CD4-positive, alpha-beta T cell (primary cell): Measurements from ENCODE around the gene NXN. TPM values are rescaled to one million over a fixed set of nuclear protein-coding genes. Genes with fewer than 3 reads are reported as not detected.

ENCODE experiments used
- ATAC-seq: fragments of 200-7000 bp; cut with Tn5 transposase; one replicate; pipeline ENCODE4 v1.10.0; 2022; ENCODE audit warnings: mild to moderate bottlenecking; ENCODE audit not compliant: poor library complexity
- CTCF ChIA-PET: fragments of 350-600 bp; sonication (Branson Sonifier 250); formaldehyde crosslinking; loops from one replicate; lab custom pipeline; 2021; ENCODE audit warnings: antibody characterized with exemption, inconsistent platforms; lab: Charles Lee
- POLR2A ChIA-PET: fragments of 350-600 bp; sonication (Branson Sonifier 250); formaldehyde crosslinking; loops from one replicate; lab custom pipeline; 2021; ENCODE audit warnings: antibody characterized with exemption, inconsistent platforms; lab: Charles Lee
- DNase-seq, 14 experiments: peaks; one replicate each; pipeline ENCODE4 v3.0.0-alpha.2; 2013 to 2020; ENCODE audit warnings: mixed read lengths in 2 of 14
- H3K27ac ChIP-seq, 2 donors: one replicate each; pipeline versions ENCODE4 v1.5.1 to v1.7.0; 2013; ENCODE audit warnings: low read length in 2 of 2, low read depth in 1 of 2, mild to moderate bottlenecking in 1 of 2
- H3K27me3 ChIP-seq, 2 experiments: 1 replicate in 1 of 2; 2 replicates in 1 of 2; pipeline versions ENCODE4 v1.6.1 to v1.7.0; 2013; ENCODE audit warnings: low read length in 2 of 2, control low read depth in 1 of 2, mild to moderate bottlenecking in 1 of 2, moderate library complexity in 1 of 2; ENCODE audit not compliant: insufficient read depth in 2 of 2, control insufficient read depth in 1 of 2
- H3K36me3 ChIP-seq: one replicate; pipeline ENCODE4 v1.6.1; 2013; ENCODE audit warnings: low read length, control low read depth; ENCODE audit not compliant: insufficient read depth
- H3K4me1 ChIP-seq: one replicate; pipeline ENCODE4 v1.6.1; 2013; ENCODE audit warnings: low read length, control low read depth; ENCODE audit not compliant: insufficient read depth
- H3K4me3 ChIP-seq: one replicate; pipeline ENCODE4 v1.5.1; 2013; ENCODE audit warnings: mild to moderate bottlenecking, low read length, moderate library complexity
- H3K9me3 ChIP-seq, 2 experiments: 1 replicate in 1 of 2; 2 replicates in 1 of 2; pipeline versions ENCODE4 v1.6.1 to v1.7.0; 2013; ENCODE audit warnings: low read length in 2 of 2, mild to moderate bottlenecking in 2 of 2, control low read depth in 1 of 2, moderate library complexity in 1 of 2; ENCODE audit not compliant: control insufficient read depth in 1 of 2, insufficient read depth in 1 of 2
- H3K27ac Mint-ChIP-seq: one replicate; pipeline ENCODE4 v1.8.0; 2020; ENCODE audit warnings: mixed read lengths
- H3K27me3 Mint-ChIP-seq: one replicate; pipeline ENCODE4 v1.8.0; 2021; ENCODE audit warnings: mixed read lengths
- H3K36me3 Mint-ChIP-seq: one replicate; pipeline ENCODE4 v1.8.0; 2021; ENCODE audit warnings: low read depth, mixed read lengths
- H3K4me1 Mint-ChIP-seq: one replicate; pipeline ENCODE4 v1.8.0; 2021; ENCODE audit warnings: low read depth, mixed read lengths
- H3K4me3 Mint-ChIP-seq: one replicate; pipeline ENCODE4 v1.8.0; 2020; ENCODE audit warnings: mild to moderate bottlenecking, mixed read lengths
- H3K9me3 Mint-ChIP-seq: one replicate; pipeline ENCODE4 v1.8.0; 2020; ENCODE audit warnings: mixed read lengths
- intact Hi-C, 2 experiments: fragments of 100-400 bp; cut with DNase I in 1 of 2; cut with micrococcal nuclease in 1 of 2; formaldehyde crosslinking; loops; one replicate each; pipeline versions ENCODE4 v1.15.1 to v1.9.0; 2023 to 2025; cut with DNase I, micrococcal nuclease
- total RNA-seq, 174 experiments: library from RNA in 2 of 174; stranded (reverse) in 2 of 174; gene quantifications; one replicate each; pipeline ENCODE4 v1.2.3 and lab custom pipeline; 2021 to 2026
- TF ChIP-seq, protein P1 (sequence below): fragments of 200-600 bp; IDR thresholded peaks from one replicate; pipeline ENCODE4 v1.8.0; 2022; ENCODE audit warnings: antibody characterized with exemption, mild to moderate bottlenecking

The NXN gene
- total RNA-seq, 2 experiments from 2014 or later = 0.80 to 0.98 TPM

GRCh38 chr17:795721-796120 lies 183.9 kb downstream of the NXN start:
- Mint-ChIP-seq H3K4me1 (peaks cover 6% of the 10 kb centered on the region), H3K9me3 (no peaks in the 10 kb centered on the region), H3K4me3 (no peak overlapping the region), H3K27ac (no peak overlapping the region), H3K36me3 (peaks cover 33% of the 10 kb centered on the region), H3K27me3 (no peaks in the 10 kb centered on the region)
- ATAC-seq (no peak), DNase-seq (no peak)
- no peak overlapping the region for H3K4me3 ChIP-seq
- H3K9me3 ChIP-seq = no peaks in the 10 kb centered on the region
- ChIA-PET CTCF (interaction anchor here (2.2 to 3.2 kb wide), 3 partner anchors 13 to 201 kb away, joined by 9 to 19 read pairs (median 16); partner anchors contain the start of genes GLOD4, MRM3 and TIMM22), POLR2A (interaction anchor here (1.1 kb wide), 1 partner anchor 201 kb away, joined by 5 read pairs; no protein-coding TSS in a partner anchor)
- intact Hi-C loops = loop anchor here (1.0 to 2.0 kb wide), 2 partner anchors 186 to 261 kb away; no protein-coding TSS in a partner anchor
- TF ChIP-seq, protein P1, sequence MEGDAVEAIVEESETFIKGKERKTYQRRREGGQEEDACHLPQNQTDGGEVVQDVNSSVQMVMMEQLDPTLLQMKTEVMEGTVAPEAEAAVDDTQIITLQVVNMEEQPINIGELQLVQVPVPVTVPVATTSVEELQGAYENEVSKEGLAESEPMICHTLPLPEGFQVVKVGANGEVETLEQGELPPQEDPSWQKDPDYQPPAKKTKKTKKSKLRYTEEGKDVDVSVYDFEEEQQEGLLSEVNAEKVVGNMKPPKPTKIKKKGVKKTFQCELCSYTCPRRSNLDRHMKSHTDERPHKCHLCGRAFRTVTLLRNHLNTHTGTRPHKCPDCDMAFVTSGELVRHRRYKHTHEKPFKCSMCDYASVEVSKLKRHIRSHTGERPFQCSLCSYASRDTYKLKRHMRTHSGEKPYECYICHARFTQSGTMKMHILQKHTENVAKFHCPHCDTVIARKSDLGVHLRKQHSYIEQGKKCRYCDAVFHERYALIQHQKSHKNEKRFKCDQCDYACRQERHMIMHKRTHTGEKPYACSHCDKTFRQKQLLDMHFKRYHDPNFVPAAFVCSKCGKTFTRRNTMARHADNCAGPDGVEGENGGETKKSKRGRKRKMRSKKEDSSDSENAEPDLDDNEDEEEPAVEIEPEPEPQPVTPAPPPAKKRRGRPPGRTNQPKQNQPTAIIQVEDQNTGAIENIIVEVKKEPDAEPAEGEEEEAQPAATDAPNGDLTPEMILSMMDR = no peak
- no peak overlapping the region for H3K27ac ChIP-seq
- H3K4me1 ChIP-seq = peaks cover 8% of the 10 kb centered on the region
- no peaks in the 10 kb centered on the region for H3K27me3 ChIP-seq
- peaks cover 19% of the 10 kb centered on the region for H3K36me3 ChIP-seq

DNA sequence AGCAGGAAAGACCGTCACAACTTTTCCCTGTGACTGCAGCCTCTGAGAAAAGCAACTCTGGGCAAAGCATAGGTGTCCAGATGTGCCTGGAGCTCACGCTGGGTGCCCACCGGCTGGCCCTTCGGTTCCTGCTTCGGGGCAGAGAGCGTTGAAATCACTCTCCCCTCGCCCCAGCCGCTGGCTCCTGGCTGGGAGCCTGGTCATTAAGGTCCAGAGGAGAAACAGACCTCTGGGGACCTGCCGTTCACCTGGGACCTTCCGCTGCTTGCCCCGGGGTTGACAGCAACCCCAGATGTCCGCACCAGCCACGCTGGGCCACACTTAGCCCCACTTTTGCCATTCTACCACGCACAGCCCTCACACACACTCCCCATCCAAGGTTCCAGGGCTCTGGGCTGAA lies 184.3 kb downstream of the NXN start:
- Histone ChIP-seq H3K36me3 (peaks cover 21% of the 10 kb centered on the region), H3K27ac (no peak overlapping the region), H3K9me3 (no peaks in the 10 kb centered on the region), H3K27me3 (no peaks in the 10 kb centered on the region), H3K4me1 (peaks cover 8% of the 10 kb centered on the region), H3K4me3 (no peak overlapping the region)
- ChIA-PET POLR2A (interaction anchor here (1.1 to 1.5 kb wide), 2 partner anchors 186 to 201 kb away, joined by 5 read pairs; no protein-coding TSS in a partner anchor), CTCF (interaction anchor here (1.0 to 3.2 kb wide), 5 partner anchors 13 to 205 kb away, joined by 3 to 19 read pairs (median 9); partner anchors contain the start of genes GLOD4, MRM3 and TIMM22)
- TF ChIP-seq, protein P1 = no peak
- Mint-ChIP-seq H3K27me3 (no peaks in the 10 kb centered on the region), H3K4me3 (no peak overlapping the region), H3K9me3 (no peaks in the 10 kb centered on the region), H3K4me1 (peaks cover 6% of the 10 kb centered on the region), H3K36me3 (peaks cover 34% of the 10 kb centered on the region), H3K27ac (no peak overlapping the region)
- DNase-seq = no peak
- ATAC-seq = no peak
- intact Hi-C loops = loop anchor here (1.0 to 2.0 kb wide), 2 partner anchors 186 to 262 kb away; no protein-coding TSS in a partner anchor

GRCh38 chr17:794876-795275 lies 184.7 kb downstream of the NXN start:
- Mint-ChIP-seq H3K9me3 (no peaks in the 10 kb centered on the region), H3K36me3 (peaks cover 38% of the 10 kb centered on the region), H3K27ac (no peak overlapping the region), H3K4me3 (peak overlapping the region; percentile 31), H3K4me1 (peaks cover 6% of the 10 kb centered on the region), H3K27me3 (no peaks in the 10 kb centered on the region)
- no peak overlapping the region for H3K4me3 ChIP-seq
- peaks cover 25% of the 10 kb centered on the region for H3K36me3 ChIP-seq
- ChIA-PET POLR2A (interaction anchor here (1.5 kb wide), 1 partner anchor 186 kb away, joined by 5 read pairs; no protein-coding TSS in a partner anchor), CTCF (interaction anchor here (1.0 to 3.2 kb wide), 5 partner anchors 13 to 205 kb away, joined by 3 to 19 read pairs (median 9); partner anchors contain the start of genes GLOD4, MRM3 and TIMM22)
- ATAC-seq = peak; percentile 77
- no peak overlapping the region for H3K27ac ChIP-seq
- DNase-seq = peak; percentile 14 to 68 (median 26)
- no peaks in the 10 kb centered on the region for H3K27me3 ChIP-seq
- no peaks in the 10 kb centered on the region for H3K9me3 ChIP-seq
- TF ChIP-seq, protein P1 = peak; percentile 49
- H3K4me1 ChIP-seq = peaks cover 8% of the 10 kb centered on the region
- intact Hi-C loops = loop anchor here (1.0 to 2.0 kb wide), 2 partner anchors 186 to 262 kb away; no protein-coding TSS in a partner anchor
